GM18502 (cell line): ENCODE results near the gene TMF1.

Experiments
- ATAC-seq: cut with Tn5 transposase; IDR thresholded peaks from one replicate; pipeline ENCODE4 v1.9.1; 2021; ENCODE audit warnings: mild to moderate bottlenecking; ENCODE audit not compliant: unreplicated experiment, poor library complexity

Gene TMF1

DNA sequence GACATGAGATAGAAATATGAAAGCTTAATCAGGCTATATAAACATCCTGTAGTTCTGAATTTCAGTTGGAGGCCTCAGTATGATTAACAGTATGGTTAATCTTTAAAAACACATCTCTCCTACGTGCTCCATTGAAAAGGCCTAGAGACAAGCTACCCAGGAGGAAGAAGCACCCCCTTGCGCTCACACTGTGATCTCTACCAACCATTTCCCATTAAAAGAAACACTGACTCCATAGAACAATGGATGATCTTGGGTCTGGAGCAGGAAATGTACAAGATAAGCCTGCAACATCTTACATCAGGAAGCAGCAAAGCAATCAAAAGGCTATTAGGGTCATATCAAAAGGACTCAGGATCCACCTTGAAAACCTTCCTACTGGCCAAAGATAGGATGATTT, 35.2 kb downstream of the TMF1 start:
- ATAC-seq, result no peak

DNA sequence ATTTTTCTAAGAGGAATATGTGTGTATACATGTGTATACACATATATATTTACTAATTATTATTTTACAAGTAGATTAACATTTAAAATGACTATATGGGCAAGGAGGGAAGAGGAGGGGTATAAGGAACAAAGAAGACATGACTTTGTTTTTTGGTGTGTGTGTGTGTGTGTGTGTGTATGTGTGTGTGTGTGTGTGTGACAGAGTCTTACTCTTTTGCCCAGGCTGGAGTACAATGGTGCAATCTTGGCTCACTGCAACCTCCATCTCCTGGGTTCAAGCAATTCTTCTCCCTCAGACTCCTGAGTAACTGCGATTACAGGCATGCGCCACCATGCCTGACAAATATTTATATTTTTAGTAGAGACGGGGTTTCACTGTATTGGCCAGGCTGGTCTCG, 36.0 kb downstream of the TMF1 start:
- ATAC-seq, result no peak

DNA sequence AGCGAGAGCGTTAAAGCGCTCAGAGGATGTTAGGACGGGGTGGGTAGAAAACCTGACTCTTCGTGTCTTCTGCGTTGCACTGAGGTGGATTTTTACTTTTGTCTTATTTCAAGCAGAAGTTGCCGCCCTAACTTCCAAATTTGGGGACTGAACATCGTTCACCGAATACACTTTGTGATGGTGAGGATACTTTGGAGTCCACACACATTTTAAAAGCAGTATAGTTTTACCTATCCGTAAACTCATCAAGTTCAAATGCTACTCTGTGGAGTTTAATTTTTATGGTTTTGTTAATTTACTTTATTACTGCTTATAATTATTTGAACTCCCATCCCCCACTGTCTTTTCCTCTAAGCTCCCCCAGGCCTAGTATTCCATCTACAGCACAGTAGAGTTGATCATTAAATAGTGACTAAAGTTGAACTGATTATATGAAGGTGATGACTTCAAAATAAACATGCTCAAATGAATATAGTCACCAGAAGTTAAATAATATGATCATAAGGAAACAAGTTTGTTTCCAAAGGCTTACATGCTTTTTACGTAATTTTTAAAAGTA, 38.0 kb downstream of the TMF1 start:
- ATAC-seq, result no peak

DNA sequence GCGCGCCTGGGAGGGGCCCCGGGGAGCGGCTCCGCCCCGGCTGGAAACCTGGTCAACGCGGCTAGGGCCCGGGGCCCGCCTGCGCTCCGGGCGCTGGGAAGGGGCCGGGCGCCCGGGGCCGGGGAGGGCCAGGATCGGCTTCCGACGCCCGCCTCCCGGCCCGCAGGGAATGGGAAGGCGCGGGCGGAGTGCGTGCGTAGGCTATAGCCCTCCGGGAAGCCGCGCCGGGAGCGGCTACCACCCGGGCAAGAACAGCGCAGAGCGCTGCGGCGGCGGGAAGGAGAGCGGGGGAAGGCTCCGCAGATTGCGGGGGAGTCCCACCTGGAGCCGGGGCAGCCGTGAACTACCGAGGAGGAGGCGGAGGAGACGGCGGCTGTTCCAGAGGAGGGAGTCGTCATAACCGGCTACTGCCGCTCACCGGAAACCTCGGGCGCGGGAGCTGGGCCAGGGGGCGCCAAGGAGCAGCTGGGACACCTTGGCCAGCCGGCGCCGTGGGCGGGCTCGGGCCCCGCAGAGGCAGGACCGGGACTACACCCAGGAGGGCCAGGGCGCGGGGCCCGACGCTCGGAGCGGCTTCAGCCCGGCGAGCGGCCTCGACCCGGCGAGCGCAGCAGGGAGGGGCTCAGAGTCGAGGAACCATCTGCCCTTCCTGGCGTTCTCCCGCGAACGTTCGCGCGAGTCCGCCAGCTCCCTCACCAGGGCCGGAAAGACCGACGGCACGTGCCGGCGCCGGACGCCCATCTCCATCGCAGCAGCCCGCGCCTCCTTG, 38.7 kb downstream of the TMF1 start, which contains the start of gene EOGT:
Gene EOGT (minus strand): TSS at position 432 of the 769 bp plus-strand sequence. CDS start 3,838 bp downstream, outside the sequence.
- peak; percentile 86 for ATAC-seq

- no peak for ATAC-seq
Observed at GRCh38 chr3:69012800-69013252, 39.3 kb downstream of the TMF1 start.

GRCh38 chr3:69012100-69012799, 39.9 kb downstream of the TMF1 start:
- no peak for ATAC-seq

- ATAC-seq, result no peak
Observed at GRCh38 chr3:69011096-69011730, 40.9 kb downstream of the TMF1 start.

DNA sequence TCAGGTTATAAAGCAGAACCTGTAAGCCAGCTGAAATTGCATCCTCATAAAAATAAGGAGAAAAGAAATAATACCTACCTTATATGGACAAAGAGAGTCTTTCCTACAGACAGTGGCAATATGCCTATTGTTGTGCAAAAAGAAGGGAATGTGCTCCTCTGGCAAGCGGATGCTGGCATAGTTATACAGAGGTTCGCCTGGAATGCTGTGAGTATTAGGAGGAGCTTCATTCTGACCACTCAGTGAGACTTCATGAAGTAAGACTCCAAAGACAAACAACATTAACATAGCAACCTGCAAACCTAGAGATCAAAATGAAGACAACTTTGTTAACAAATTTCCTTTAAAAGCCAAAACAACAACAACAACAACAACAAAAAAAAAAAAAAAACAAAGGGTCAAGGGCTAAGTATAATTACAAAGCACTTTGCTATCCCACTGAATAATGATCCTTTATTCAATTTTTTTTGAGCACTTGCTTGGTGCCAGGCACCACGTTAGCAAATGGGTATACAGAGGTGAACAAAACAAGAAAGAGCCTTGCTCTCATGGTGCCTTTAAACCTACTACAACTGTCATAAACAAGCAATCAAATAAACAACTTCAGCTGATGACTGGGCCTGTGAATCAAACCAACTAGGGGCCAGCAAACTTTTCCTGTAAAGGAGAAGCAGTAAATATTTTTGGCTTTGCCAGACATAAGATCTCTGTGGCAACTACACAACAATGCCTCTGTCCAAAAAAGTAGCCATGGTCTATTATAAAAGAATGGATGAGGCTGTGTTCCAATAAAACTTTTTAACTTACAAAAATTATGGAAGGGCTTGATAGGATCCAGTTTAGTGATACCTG, 42.3 kb downstream of the TMF1 start:
- ATAC-seq, result no peak

- no peak for ATAC-seq
Observed at GRCh38 chr3:69008980-69009379, 43.2 kb downstream of the TMF1 start.

DNA sequence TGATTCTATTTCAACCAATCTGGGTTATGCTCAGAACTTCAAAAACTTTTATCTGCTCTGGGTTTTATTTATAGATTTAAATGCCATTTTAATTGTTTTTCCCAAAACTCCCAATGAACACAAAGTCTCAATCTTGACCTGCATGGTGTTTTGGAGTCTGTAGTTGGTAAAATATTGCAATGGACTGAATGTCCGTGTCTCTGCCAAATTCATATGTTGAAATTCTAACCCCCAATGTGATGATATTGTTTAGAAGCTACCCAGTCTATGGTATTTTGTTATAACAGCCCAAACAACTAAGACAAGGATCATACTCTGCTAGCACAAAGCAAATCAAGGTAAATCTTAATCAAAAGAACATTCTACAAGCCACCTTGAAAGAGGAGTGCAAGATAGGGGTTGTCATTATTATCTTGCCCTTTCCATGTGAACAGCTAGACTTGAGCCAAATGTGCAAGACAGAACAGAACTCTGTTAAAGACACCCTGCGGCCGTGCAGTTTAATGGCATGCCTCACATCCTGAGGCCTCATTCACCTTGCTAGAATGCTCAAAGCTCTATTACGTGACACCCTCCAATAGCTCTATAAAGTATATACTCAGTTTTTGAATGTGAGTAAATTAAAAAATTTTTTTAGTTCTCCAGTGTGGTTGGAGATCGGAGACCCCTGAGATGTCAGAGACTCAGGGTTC, 46.2 kb downstream of the TMF1 start:
- ATAC-seq, result no peak

- no peak for ATAC-seq
Observed at GRCh38 chr3:69005071-69005790, 46.9 kb downstream of the TMF1 start.

DNA sequence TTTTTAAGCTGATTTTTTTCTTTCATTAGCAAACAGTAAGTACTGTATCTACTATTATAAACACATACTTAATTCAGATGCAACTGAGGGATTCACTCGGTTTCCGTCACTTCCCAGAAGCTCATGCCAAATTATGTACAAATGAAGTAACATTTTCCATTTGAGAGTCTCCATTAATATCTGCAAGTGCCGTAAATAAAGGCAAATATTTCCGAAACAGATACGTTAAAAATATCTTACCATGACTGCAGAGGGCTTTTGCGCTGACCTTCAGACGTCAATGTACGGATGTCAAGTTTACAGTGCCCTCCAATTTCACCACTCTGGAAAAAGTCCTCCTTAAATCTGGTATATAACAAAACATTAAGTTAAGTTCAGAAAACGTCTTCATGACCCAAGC, 48.0 kb downstream of the TMF1 start:
- no peak for ATAC-seq

GRCh38 chr3:68999605-69000004, 52.5 kb downstream of the TMF1 start:
- no peak for ATAC-seq

GRCh38 chr3:68999158-68999557, 53.0 kb downstream of the TMF1 start:
- ATAC-seq, result no peak

DNA sequence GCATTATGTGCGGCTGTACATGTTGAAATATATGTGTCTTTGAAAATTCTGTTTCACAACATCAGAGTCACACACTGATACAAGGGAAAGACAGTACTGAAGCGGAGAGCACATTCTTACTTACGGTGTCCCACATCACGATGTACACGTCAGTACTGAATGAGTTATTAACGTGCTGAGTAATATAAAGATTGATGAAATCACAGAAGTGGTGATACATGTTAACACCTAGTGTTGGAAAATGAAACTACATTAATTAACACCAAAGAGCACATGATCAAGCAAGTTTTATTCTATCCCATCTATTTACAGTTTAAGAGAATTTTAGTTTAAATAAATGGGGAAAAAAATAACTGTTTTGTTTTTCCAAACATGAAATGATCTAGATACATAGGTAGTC, 54.2 kb downstream of the TMF1 start:
- no peak for ATAC-seq

GRCh38 chr3:68996356-68996995, 55.7 kb downstream of the TMF1 start:
- no peak for ATAC-seq

GRCh38 chr3:68988740-68989139, 63.4 kb downstream of the TMF1 start:
- ATAC-seq, result no peak

GRCh38 chr3:68987322-68987721, 64.8 kb downstream of the TMF1 start:
- no peak for ATAC-seq
